OCI-LY3 (cell line): ENCODE data around the gene FRYL.

Experiments
- EZH2phosphoT487 ChIP-seq: fragments of 200-600 bp; shearing (Covaris generic); IDR thresholded peaks from 2 replicates; pipeline ENCODE4 v1.6.1; 2018; ENCODE audit warnings: antibody characterized with exemption, mixed run types, low read depth
- TF ChIP-seq, protein P1 (sequence below): fragments of 200-600, 300-600 bp; sonication (generic); IDR thresholded peaks from 2 replicates; pipeline ENCODE4 v1.5.1; 2014; ENCODE audit warnings: antibody characterized with exemption, low read length, low read depth

DNA sequence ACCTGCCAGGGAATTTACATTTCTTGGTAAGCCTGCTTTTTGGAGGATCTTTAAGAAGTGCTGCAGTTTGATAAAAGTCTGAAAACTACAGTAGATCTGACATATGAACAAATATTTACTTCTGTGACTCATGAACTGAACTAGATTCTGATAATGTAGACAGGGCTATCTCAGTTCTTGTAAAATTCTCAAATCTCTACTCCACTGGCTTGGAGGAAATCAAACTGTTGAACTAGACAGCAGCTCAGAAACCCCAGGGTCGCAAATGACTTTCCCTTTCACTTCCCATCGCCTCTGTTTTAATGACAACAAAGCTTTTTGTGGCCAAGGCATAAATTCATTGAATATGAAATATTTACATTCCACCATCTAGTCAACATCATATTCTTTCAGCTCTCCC lies 35.4 kb upstream of the FRYL start:
- TF ChIP-seq, protein P1, sequence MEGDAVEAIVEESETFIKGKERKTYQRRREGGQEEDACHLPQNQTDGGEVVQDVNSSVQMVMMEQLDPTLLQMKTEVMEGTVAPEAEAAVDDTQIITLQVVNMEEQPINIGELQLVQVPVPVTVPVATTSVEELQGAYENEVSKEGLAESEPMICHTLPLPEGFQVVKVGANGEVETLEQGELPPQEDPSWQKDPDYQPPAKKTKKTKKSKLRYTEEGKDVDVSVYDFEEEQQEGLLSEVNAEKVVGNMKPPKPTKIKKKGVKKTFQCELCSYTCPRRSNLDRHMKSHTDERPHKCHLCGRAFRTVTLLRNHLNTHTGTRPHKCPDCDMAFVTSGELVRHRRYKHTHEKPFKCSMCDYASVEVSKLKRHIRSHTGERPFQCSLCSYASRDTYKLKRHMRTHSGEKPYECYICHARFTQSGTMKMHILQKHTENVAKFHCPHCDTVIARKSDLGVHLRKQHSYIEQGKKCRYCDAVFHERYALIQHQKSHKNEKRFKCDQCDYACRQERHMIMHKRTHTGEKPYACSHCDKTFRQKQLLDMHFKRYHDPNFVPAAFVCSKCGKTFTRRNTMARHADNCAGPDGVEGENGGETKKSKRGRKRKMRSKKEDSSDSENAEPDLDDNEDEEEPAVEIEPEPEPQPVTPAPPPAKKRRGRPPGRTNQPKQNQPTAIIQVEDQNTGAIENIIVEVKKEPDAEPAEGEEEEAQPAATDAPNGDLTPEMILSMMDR, result no peak
- no peak for TF ChIP-seq EZH2phosphoT487
